Anterior cingulate cortex (tissue), 58 donors: ENCODE measurements around the gene CTAG1B.
"Not testable (repeated sequence)": the region's sequence is repeated elsewhere in the genome, so short reads cannot be mapped to it uniquely, and the experiment has no call there.

Source experiments
- DNase-seq, 58 donors: peaks; one replicate each; lab custom pipeline; 2025; lab: John Stamatoyannopoulos, UW

Gene CTAG1B

DNA sequence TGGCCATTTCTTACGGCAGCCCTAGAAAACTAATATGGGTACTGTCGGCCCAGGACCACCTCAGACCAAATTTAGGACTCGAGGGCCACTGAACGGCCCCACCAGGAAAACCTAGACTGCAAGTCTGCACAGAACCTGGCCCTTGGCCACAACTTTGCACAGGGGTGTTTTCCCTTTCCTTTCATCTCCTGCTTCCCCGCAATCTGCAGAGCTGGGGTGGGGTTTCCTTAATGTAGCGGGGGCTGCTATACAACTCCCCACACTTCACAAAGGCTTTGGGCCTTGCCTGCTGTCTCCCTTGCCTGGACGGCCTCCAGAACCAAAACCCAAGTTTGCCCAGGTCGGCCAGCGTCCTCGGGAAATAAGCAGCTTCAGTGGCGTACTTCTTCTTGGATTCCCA lies 11.9 kb upstream of the CTAG1B start:
- not testable (repeated sequence) for DNase-seq

DNA sequence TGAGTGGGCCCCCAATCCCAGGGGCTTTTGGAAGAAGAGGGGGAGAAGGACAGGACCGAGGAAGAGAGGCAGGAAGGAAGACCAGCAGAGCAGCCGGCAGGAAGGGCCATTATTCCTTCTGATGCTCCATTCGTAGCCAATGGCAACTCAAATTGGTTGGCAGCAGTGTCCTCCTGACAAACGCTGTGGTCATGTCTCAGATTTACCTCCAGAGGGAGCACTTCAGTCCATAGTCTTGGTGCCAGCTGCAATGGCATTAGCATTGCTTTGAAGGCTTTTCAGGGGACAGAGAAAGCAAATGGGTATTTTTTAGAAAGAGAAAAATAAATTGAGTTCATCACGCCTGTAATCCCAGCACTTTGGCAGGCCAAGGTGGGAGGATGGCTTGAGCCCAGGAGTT lies 9.9 kb upstream of the CTAG1B start:
- not testable (repeated sequence) for DNase-seq

DNA sequence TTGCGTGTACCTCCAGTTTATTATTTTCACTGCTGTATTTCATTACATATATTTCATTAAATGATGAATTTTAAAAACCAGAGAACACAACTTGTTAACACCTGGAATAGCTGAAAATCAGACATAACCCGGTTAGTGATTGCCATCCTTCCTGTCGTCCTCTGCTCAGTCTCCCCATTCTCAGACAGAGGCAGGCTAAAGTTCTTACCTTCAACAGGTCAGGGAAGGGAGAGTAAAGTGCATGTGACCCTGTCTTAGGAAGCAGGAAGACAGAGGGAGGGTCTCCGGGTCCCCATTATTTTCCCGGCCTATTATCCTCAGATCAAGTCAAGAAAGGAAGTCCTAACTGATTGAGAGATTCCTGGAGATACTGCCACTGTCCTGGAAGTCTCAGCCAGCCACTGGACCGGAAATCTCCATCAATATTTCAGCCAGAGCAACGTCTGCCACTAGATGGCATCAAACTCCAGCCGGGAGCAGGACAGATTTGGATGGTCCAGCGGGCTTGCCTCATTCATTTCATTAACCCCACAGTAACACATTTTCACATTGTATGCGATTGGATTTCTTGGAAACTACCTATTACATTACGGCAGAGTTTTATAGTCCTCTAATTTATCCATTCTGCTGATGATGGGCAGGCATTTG lies 1.8 kb upstream of the CTAG1B start:
- not testable (repeated sequence) for DNase-seq

DNA sequence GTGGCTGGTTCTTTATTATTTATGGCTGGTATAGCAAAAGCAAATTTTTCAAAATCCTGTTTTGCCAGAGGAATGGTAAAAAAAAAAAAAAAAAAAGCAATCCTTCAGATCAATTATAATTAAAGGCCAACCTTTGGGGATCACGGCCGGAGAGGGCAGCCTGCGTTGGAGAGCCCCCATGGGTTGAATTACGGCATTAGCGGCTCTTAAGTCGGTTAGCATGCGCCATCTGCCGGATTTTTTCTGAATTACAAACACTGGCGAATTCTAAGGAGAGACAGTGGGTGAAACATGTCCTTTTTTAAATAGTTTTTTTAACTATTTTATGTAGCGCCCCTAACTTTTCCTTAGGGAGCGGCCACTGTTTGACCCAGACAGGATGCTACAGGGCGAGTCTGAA lies 5.5 kb downstream of the CTAG1B start:
- DNase-seq: not testable (repeated sequence)

DNA sequence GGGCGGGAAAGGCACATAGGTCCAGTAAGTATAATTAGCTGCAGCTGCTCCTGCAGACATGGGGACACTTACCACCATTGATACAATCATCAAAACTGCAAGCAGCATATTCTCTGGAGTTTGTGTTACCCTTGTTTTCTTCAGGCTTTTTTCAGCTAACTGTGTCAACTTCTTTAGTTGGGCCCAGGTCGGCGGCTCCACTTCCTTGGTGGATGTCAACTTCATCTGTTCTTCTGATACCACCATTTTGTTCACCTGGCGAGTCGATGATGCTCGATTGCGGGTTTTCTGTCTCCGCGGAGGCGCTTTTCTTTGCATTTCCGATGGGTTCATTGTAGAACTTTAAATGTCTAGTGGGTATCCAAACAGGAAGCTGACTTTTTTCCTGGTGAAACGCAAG lies 7.9 kb downstream of the CTAG1B start:
- DNase-seq: not testable (repeated sequence)

DNA sequence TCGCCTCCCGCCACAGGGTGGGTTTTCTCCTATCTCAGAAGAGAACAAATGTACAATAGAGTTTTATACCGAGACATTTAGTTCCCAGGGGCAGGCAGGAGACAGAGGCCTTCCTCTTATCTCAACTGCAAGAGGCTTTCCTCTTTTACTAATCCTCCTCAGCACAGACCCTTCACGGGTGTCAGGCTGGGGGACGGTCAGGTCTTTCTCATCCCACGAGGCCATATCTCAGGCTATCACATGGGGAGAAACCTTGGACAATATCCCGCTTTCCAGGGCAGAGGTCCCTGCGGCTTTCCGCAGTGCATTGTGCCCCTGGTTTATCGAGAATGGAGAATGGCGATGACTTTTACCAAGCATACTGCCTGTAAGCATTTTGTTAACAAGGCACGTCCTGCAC lies 10.3 kb downstream of the CTAG1B start:
- DNase-seq: not testable (repeated sequence)

DNA sequence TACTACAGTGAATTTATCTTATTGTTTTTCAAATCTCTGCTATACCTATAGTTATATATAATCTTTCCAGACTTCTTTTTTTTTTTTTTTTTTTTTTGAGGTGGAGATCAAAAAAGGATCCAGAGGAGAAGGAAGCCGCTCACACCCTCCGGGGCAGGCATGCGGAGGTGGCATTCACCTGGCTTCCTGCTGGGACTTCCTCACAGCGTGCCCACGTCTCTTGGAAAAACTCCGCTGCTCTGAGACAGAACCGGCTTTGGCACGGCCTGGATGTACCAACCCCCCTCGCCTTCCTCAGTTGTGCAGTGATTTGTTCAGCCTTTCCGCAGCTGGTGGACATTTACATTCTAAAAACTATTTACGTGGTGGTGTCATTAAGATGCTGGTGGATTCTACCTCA lies 11.1 kb downstream of the CTAG1B start:
- DNase-seq: not testable (repeated sequence)

DNA sequence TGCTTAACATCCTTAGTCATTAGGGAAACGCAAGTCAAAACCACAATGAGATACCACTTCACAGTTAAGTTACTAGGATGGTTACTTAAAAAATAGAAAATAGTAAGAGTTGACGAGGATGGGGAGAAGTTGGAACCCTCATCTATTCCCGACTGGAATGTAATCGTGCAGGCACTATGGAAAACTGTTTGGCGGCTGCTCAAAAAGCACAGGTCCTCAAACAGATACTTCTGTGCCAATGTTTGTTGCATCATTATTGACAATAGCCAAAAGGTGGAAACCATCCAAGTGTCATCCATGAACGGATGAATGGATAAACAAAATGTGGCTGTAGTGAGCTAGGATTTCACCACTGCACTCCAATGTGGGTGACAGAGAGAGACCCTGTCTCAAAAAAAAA lies 11.7 kb downstream of the CTAG1B start:
- DNase-seq: peak in 1 of 58 donors; percentile 26

DNA sequence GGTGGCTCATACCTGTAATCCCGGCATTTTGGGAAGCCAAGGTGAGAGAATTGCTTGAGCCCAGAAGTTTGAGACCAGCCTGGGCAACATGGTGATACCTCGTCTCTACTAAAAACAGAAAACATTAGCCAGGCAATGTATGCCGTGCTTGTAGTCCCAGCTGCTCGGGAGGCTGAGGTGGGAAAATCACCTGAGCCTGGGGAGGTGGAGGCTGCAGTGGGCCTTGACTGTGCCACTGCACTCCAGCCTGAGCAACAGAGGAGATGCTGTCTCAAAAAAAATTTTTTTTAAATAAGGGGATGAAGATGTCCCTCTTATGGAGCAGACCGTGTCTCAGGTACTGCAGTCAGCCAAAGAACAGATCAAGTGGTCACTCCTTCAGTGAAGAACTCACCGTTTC lies 13.5 kb downstream of the CTAG1B start:
- no peak for DNase-seq

DNA sequence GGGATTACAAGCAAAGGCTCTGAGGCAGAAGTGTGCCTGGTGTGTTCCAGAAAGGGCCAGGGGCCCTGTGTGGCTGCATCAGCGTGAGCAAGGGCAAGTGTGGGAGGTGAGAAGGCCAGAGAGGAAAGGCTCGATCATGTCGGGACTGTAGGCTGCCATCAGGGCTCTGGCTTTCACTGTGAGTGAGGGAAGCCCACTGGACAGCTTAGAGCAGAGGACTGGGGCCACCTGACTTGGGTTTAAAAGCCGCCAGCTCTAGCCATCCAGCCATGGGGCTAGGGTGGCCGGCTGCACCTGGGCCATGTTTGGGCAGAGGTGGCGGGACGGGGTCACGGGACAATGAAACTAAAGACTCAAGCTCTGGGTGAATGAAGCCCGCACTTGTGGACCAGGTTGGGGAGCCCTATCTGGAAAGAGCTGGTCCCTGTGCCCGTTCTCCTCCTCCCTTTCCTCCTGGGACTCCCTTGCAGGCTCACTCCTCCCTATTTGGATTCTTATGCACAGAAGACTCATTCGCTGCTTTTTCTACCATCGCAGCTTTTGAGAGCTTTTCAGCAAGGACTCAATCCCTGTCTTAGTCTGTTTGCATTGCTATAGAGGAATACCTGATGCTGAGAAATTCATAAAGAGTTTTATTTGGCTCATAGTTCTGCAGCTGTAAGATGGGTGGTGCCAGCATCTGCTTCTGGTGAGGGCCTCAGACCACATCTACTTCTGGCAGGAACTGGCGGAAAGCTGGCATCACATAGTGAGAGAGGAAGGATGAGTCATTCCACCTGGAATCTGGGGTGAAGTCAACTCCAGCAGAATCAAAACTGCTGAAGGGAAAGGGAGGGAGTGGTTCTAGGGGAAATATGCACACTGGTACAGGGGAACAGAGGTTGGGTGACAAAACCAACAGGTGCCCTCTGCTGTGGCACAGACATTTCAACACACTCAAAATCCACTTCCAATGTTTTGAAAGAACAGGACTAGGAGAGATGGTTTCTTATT lies 15.3 kb downstream of the CTAG1B start:
- DNase-seq: no peak

DNA sequence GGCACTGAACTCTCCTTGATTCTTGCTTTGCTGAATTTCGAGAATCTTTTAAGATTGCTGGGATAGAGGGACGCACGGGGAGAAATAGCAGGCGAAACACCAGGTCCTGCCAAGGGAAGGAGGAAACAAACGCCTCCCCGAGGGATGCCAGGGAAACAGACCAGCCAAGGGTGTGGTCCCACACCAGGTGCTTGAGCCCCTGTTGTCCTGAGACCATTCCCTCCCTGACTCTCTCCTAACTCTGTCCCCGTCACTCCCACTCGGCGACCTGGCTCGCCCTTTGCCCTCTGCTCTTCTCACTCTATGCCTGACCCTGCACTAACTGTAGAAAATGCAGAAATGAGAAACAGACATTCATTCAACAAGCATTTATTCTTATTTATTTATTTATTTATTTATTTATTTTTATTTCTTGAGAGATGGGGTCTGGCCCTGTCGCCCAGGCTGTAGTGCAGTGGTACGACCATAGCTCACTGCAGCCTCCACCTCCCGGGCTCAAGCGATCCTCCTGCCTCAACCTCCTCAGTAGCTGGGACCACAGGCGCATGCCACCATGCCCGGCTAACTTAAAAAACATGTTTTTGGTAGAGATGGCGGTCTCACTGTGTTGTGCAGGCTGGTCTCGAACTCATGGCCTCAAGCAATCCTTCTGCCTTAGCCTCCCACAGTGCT lies 16.2 kb downstream of the CTAG1B start:
- no peak for DNase-seq

DNA sequence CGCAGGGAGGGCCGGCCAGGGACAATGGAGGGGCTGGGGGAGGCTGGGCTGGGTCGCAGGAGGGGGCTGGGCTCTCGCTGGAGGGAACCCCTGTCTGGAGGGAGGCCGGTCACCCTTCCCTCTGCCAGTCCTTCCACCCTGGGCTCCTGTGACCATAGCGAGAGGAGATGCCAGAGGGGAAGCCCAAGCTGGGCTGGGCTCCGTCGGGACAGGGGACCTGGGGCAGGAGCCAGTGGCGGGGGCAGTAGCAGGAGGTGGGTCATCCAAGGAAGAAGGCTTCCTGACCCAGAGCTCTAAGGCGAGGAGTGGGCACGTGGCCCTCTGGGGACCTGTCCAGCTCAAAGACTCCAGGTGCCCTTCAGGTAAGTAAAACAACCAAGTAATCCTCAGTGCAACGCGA lies 16.9 kb downstream of the CTAG1B start:
- no peak for DNase-seq

DNA sequence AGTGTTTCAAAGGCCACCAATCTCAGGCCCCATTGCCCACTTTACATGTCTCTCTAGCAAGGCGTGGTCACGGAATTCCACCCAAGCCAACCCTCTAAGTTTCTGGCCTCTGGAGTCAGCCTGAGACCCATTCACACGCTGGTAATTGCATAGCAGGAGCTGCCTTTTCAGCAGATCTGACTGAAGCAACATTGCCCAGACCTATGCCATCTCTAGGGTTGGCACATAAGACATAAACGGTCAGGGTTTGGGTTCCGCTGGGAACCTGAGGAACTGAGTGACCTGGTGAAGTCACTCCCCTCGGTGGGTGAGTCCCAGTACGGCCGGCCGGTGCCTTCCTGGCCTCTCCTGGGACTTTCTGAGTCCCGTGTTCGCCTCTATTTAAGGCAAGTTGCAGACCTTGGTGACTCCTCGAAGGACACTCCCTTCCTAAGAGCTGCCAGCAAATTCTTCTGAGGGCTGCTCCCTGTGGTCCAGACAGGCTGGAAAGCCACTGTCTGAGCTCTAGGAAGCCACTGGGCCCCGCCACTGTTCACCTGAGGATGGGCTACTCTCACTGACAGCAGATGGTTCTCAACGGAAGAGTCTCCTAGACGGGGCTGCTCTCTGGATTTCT lies 18.2 kb downstream of the CTAG1B start:
- DNase-seq: no peak

DNA sequence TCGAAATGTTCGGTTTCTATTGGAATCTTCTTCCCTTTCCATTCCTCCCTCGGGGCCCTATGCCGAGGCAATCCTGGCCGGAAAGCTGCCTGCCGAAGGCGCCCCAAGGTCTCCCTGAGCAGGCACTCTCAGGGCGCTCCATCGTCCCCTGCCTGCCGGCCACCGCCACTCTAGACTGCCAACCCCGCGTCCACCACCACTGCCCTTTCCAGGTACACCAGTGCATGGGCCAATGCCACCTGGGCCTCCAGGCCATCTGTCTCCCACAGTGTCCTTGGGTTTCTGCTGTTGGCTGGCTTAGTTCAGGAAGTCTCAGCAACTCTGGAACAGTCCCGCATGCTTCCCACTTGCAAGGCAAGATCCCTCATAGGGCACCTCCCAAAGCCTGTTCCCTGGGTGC lies 19.6 kb downstream of the CTAG1B start:
- no peak for DNase-seq

DNA sequence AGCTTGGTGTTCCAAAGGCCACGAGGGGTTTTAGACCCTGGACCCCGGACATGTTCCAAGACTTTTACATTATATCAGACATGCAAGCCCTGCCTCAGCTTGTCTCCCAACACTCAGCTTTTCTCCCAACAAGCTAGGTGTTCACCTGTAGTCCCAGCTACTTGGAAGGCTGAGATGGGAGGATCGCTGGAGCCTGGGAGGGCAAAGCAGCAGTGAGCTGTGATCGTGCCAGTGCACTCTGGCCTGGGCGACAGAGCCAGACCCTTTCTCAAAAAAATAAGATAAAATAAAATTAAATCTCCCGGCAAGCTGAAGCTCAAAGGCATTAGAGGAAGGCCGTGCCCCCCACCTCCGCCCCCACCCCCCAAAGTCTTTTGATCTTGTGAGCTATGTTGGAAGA lies 20.4 kb downstream of the CTAG1B start:
- no peak for DNase-seq

DNA sequence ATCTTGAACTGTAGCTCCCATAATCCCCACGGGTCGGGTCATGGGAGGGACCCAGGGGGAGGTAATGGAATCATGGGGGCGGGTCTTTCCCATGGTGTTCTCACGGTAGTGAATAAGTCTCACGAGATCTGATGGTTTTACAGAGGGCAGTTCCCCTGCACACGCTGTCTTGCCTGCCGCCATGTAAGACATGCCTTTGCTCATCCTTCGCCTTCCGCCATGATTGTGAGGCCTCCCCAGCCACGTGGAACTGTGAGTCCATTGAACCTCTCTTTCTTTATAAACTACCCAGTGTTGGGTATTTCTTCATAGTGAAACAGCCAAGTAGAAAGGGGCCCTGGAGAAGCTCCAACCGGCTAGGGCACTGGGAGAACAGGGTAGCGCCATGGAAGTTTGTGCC lies 21.9 kb downstream of the CTAG1B start:
- no peak for DNase-seq

DNA sequence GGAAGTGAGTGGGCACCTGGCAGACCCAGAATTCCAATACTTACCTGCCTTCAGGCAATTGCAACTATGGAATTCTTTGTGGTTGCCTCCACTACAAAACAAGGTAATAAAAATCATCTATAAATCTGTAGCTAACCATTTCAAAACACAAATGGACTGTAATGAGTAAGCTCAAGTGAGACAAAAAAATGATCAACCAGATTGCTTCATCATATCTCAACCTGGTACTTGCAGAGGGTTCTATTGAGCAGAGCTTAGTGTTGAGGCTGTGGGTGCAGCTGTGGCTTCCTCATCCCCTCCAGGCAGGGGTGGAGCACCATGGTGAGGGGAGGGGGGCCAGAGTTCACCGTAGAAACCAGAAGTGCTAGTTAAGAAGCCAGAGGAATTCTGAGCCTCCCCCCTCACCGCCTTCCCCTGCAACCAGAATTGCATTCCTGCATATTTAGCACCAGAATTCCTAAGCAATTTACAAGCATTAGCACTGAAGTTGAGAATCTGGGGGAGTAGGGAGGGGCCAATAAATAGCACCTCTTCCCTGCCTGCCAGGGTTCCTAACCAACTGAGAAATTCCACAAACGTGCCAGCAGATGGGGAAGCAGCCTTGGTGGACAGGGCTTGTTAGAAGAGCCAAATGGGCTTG lies 22.7 kb downstream of the CTAG1B start:
- no peak for DNase-seq

DNA sequence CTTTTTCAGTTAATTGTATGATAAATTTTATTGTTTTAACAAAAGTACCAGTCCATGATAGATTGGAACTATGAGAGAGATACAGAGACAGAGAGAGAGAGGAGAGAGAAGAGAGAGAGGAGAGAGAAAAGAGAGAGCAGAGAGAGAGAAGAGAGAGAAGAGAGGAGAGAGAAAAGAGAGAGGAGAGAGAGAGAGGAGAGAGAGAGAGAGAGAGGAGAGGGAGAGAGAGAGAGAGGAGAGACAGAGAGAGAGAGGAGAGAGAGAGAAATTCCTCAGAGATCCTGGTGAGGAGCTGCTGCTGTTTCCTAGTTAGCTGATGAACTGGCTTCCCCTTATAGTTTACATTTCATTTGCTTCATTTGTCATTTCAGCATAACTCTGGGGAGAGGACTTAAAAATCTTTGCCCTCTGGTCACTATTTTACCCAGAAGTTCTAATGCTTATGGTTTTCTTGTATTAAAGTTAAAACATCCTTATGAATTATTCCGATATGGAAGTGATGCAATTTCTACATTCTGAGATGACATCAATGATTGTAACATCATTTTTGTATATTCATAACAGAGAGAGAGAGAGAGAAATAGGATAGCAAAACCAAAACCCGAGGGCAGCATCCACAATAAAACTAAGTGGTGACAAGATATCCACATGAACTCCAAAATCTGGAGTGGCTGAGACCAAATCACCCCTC lies 23.4 kb downstream of the CTAG1B start:
- no peak for DNase-seq

DNA sequence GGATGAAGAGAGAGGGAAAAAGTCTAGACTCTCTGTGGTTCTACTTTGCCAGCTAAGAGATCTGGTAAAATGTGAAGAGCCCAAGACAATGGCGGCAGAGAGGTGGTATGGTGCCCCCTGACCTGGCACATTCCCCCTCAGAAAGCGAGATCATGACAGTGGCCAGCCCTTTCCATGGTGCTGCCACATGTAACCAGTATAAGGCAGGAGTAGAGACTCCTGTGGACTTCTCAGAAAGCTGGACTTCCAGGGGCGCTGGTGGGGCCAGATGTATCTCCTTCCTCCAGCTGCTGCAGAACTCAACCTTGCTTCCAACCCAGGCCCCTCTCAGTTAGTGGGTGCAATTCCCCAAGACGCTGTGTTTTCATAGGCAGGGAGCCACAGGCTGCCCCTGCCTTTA lies 24.6 kb downstream of the CTAG1B start:
- DNase-seq: no peak

DNA sequence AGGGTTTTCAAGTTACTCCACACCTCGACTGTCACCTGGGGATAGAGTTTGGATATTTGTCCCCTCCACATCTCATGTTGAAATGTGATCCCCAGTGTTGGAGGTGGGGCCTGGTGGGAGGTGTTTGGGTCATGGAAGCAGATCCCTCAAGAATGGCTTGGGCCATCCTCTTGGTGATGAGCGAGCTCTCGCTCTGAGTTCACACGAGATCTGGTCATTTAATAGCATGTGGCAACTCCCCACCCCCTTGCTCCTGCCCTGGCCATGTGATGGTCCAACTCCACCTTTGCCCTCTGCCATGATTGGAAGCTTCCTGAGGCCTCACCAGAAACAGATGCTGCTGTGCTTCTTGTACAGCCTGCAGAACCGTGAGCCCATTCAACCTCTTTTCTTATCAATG lies 25.9 kb downstream of the CTAG1B start:
- no peak for DNase-seq
